Lower leg skin (tissue), 4 donors: ENCODE measurements around the gene MEX3D. TPM values are rescaled to one million over a fixed set of nuclear protein-coding genes. Genes with fewer than 3 reads are reported as not detected.

ENCODE experiments used
- DNase-seq, 2 donors: peaks; one replicate each; pipeline ENCODE4 v3.0.0-alpha.2; 2019; ENCODE audit warnings: low spot score in 2 of 2
- H3K4me3 ChIP-seq: fragments of 200-600 bp; sonication (generic); 2 replicates; pipeline ENCODE4 v1.5.1; 2017; ENCODE audit warnings: mild to moderate bottlenecking, low read depth; ENCODE audit not compliant: poor library complexity, severe bottlenecking
- CTCF ChIP-seq, 3 donors: fragments of 450-650 bp; IDR thresholded peaks; one replicate each; pipeline ENCODE4 v1.5.1; 2016; ENCODE audit warnings: antibody characterized with exemption in 3 of 3, mild to moderate bottlenecking in 3 of 3, moderate library complexity in 2 of 3
- POLR2A ChIP-seq, 2 donors: fragments of 450-650 bp; IDR thresholded peaks; one replicate each; pipeline ENCODE4 v1.6.1; 2016 to 2017; ENCODE audit warnings: antibody characterized with exemption in 2 of 2, mild to moderate bottlenecking in 1 of 2, moderate library complexity in 1 of 2
- WGBS, 2 donors: methylation state at CpG; one replicate each; pipeline ENCODE4 v1.1.5; 2018; 5-methylcytosine and 5-hydroxymethylcytosine counted together
- intact Hi-C: fragments of 100-400 bp; cut with DNase I; formaldehyde crosslinking; loops from one replicate; pipeline ENCODE4 v1.15.0; 2023; ENCODE audit warnings: low total_unique reads
- total RNA-seq, 4 donors: library from RNA; depleted of rRNA; stranded (reverse); fragments of >200 nt; gene quantifications; one replicate each; pipeline ENCODE4 v1.1.0, GENCODE V29; 2016

MEX3D gene
- total RNA-seq, 4 donors from 2014 or later, result 37.3 to 44.1 (median 42.2) TPM

- TF ChIP-seq CTCF (IDR thresholded peaks at IDR 0.05) (no peak), POLR2A (IDR thresholded peaks at IDR 0.05) (no peak)
These were observed 1.6 kb downstream of the MEX3D start for GRCh38 chr19:1566392-1567115.

DNA sequence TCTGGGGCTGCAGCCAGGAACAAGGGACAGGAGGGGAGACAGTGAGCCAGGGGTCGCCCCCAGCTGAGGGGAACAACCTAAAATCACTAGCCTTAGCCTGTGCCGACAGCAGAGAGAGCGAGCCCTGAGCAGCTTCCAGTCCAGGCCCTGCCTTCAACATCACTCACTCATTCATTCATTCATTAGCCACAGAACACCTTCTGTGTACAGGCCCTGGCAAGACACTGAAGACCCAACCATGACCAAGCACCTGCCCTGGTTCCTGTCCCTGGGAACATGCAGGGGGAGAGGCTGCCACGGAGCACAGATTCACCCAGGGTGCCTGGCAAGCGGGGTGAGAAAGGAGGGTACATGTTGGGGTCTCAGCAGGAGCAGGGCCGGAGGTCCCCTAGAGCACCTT lies 4.9 kb downstream of the MEX3D start:
- intact Hi-C loops, result no loop called here
- no peak for DNase-seq
- WGBS, 2 donors, result 86 to 90% methylated on average over 6 of the region's 6 CpGs
- TF ChIP-seq CTCF (IDR thresholded peaks at IDR 0.05) (no peak), POLR2A (IDR thresholded peaks at IDR 0.05) (no peak)
- H3K4me3 ChIP-seq, result no peak overlapping the region

More at GRCh38 chr19:1566392-1567115, 1.6 kb downstream of the MEX3D start:
- WGBS, 2 donors, result 7 to 22% methylated on average over 15 to 37 of the region's 42 CpGs
- intact Hi-C loops, result no loop called here
- DNase-seq, result peak in 1 of 2 donors; percentile 92
- peak overlapping the region; percentile 50 for H3K4me3 ChIP-seq

GRCh38 chr19:1561236-1561842 lies 6.8 kb downstream of the MEX3D start:
- intact Hi-C loops, result no loop called here
- WGBS, 2 donors, result 89% methylated on average over 15 to 17 of the region's 17 CpGs
- no peak for DNase-seq
- no peak overlapping the region for H3K4me3 ChIP-seq
- TF ChIP-seq POLR2A (IDR thresholded peaks at IDR 0.05) (no peak), CTCF (IDR thresholded peaks at IDR 0.05) (no peak)

- TF ChIP-seq CTCF (IDR thresholded peaks at IDR 0.05) (no peak), POLR2A (IDR thresholded peaks at IDR 0.05) (no peak)
- WGBS, 2 donors, result 55 to 57% methylated on average over 23 to 24 of the region's 25 CpGs
- intact Hi-C loops, result no loop called here
- no peak overlapping the region for H3K4me3 ChIP-seq
- no peak for DNase-seq
These were observed 7.7 kb downstream of the MEX3D start for GRCh38 chr19:1560286-1560882.

GRCh38 chr19:1558552-1558951 lies 9.6 kb downstream of the MEX3D start:
- WGBS, 2 donors, result 82 to 87% methylated on average over 6 to 12 of the region's 12 CpGs
- DNase-seq, result no peak
- TF ChIP-seq POLR2A (IDR thresholded peaks at IDR 0.05) (no peak), CTCF (IDR thresholded peaks at IDR 0.05) (no peak)
- intact Hi-C loops, result no loop called here
- no peak overlapping the region for H3K4me3 ChIP-seq
